ENCODE measurements around the gene FTSJ3.

GRCh38 chr17:63822537-63822936 is 4.9 kb downstream of the FTSJ3 start:
- TF ChIP-seq CTCF (IDR thresholded peaks at IDR 0.05) (no peak), POLR2AphosphoS5 (IDR thresholded peaks at IDR 0.05; ENCODE audit: insufficient read depth in 1 of 2, low read depth in 1 of 2) (no peak)
